ENCODE data around the gene TMX3. TPM values are rescaled to one million over a fixed set of nuclear protein-coding genes. Genes with fewer than 3 reads are reported as not detected.

The TMX3 gene
- total RNA-seq, 4 donors from 2014 or later: 13.5 to 146 (median 44.7) TPM

DNA sequence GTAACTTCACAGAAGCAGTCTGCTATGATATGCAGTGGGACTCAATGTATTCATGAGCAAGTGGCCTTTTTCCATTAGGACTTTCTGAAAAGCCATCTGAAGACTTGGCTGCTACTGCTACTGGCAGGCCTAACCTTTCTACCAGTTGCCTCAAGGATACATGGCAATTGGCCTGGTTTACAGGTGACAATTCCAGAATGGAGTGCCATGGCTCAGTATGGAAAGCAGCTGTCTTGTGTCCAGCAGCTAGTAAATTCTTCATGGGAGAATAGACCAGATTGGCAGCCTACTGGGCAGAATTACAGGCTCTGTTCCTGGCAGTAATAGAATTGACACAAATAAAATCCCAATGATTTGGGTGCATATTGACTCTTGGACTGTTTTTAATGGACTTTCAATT lies 12.6 kb upstream of the TMX3 start:
- Histone ChIP-seq H3K27me3 (no peaks in the 10 kb centered on the region), H3K9me3 (no peaks in the 10 kb centered on the region), H3K27ac (no peak overlapping the region), H3K4me1 (no peaks in the 10 kb centered on the region), H3K4me3 (no peak overlapping the region), H3K36me3 (no peaks in the 10 kb centered on the region)
- no peak for TF ChIP-seq POLR2A (IDR thresholded peaks at IDR 0.05)
- TF ChIP-seq EP300 (IDR thresholded peaks at IDR 0.05; ENCODE audit: low read depth): no peak
- no peak for TF ChIP-seq POLR2AphosphoS5 (IDR thresholded peaks at IDR 0.05)
- TF ChIP-seq, protein P1, sequence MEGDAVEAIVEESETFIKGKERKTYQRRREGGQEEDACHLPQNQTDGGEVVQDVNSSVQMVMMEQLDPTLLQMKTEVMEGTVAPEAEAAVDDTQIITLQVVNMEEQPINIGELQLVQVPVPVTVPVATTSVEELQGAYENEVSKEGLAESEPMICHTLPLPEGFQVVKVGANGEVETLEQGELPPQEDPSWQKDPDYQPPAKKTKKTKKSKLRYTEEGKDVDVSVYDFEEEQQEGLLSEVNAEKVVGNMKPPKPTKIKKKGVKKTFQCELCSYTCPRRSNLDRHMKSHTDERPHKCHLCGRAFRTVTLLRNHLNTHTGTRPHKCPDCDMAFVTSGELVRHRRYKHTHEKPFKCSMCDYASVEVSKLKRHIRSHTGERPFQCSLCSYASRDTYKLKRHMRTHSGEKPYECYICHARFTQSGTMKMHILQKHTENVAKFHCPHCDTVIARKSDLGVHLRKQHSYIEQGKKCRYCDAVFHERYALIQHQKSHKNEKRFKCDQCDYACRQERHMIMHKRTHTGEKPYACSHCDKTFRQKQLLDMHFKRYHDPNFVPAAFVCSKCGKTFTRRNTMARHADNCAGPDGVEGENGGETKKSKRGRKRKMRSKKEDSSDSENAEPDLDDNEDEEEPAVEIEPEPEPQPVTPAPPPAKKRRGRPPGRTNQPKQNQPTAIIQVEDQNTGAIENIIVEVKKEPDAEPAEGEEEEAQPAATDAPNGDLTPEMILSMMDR (IDR thresholded peaks at IDR 0.05): no peak
- DNase-seq: no peak
- intact Hi-C loops (cut with DNase I; ENCODE audit: low total_unique reads): no loop called here
- in situ Hi-C loops (cut with MboI; ENCODE audit: low pct_ligation_motif_present in 1 of 4, low pct_unique_long_range_greater_than_20kb in 1 of 4, low sequenced_read_pairs in 3 of 4): no loop called here

DNA sequence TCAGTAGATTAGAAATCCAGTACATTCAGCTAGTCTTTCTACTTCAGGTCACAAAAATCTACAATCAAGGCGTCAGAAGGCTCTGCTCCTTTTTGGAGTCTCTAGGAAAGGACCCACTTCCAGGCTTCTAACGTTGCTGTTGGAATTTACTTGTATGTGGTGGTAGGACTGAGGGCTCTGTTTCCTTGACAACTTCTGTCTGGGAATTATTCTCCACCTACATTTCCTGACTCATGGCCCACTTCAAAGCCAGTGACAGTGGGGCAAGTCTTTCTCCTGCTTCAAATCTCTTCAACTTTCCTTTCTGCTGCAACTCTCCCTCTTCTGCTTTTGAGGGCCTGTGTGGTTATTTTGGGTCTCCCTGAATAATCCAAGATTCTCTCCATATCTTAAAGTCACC lies 10.4 kb upstream of the TMX3 start:
- intact Hi-C loops (cut with DNase I; ENCODE audit: low total_unique reads): no loop called here
- Histone ChIP-seq H3K36me3 (no peaks in the 10 kb centered on the region), H3K27ac (no peak overlapping the region), H3K4me1 (peaks cover 0 to 3% (median 0%) of the 10 kb centered on the region in 4 donors), H3K9me3 (no peaks in the 10 kb centered on the region), H3K4me3 (no peak overlapping the region), H3K27me3 (no peaks in the 10 kb centered on the region)
- TF ChIP-seq POLR2A (IDR thresholded peaks at IDR 0.05) (no peak), EP300 (IDR thresholded peaks at IDR 0.05; ENCODE audit: low read depth) (no peak), POLR2AphosphoS5 (IDR thresholded peaks at IDR 0.05) (no peak)
- TF ChIP-seq, protein P1 (IDR thresholded peaks at IDR 0.05): no peak
- no peak for DNase-seq
- WGBS, 2 donors (ENCODE audit: low coverage in 1 of 2): 80 to 86% methylated on average over 2 of the region's 2 CpGs
- in situ Hi-C loops (cut with MboI; ENCODE audit: low pct_ligation_motif_present in 1 of 4, low pct_unique_long_range_greater_than_20kb in 1 of 4, low sequenced_read_pairs in 3 of 4): no loop called here

DNA sequence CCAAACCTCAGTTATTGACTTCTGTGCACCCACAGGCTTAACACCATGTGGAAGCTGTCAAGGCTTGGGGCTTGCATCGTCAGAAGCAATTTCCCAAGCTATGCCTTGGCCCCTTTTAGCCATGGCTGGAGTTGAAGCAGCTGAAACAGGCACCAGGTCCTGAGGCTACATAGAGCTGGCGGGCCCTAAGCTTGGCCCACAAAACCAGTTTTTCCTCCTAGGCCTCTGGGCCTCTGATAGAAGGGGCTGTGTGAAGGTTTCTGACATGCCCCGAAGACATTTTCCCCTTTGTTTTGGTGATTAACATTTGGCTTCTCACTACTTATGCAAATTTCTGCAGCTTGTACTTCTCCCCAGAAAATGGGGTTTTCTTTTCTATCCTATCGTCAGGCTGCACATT lies 9.1 kb upstream of the TMX3 start:
- no peak overlapping the region for H3K27ac ChIP-seq
- WGBS, 2 donors (ENCODE audit: low coverage in 1 of 2): 88 to 100% methylated on average over 3 to 4 of the region's 4 CpGs
- DNase-seq: no peak
- H3K36me3 ChIP-seq: no peaks in the 10 kb centered on the region
- peaks cover 0 to 3% (median 0%) of the 10 kb centered on the region in 4 donors for H3K4me1 ChIP-seq
- no peak for TF ChIP-seq POLR2A (IDR thresholded peaks at IDR 0.05)
- TF ChIP-seq POLR2AphosphoS5 (IDR thresholded peaks at IDR 0.05): no peak
- TF ChIP-seq, protein P1 (IDR thresholded peaks at IDR 0.05): no peak
- TF ChIP-seq EP300 (IDR thresholded peaks at IDR 0.05; ENCODE audit: low read depth): no peak
- H3K27me3 ChIP-seq: no peaks in the 10 kb centered on the region
- H3K4me3 ChIP-seq: no peak overlapping the region
- in situ Hi-C loops (cut with MboI; ENCODE audit: low pct_ligation_motif_present in 1 of 4, low pct_unique_long_range_greater_than_20kb in 1 of 4, low sequenced_read_pairs in 3 of 4): loop anchor here in 1 of 4 donors (25.0 kb wide), 1 partner anchor 1713 kb away; no protein-coding TSS in a partner anchor
- intact Hi-C loops (cut with DNase I; ENCODE audit: low total_unique reads): no loop called here
- no peaks in the 10 kb centered on the region for H3K9me3 ChIP-seq

DNA sequence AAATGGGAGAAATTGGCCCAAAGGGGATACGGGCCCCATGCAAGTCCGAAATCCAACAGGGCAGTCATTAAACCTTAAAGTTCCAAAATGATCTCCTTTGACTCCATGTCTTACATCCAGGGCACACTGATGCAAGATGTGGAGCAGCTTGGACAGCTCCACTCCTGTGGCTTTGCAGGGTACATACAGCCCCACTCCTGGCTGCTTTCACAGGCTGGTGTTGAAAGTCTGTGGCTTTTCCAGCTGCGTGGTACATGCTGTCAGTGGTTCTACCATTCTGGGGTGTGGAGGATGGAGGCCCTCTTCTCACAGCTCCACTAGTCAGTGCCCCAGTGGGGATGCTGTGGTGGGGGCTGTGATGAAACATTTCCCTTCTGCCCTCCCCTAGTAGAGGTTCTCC lies 8.6 kb upstream of the TMX3 start:
- peaks cover 0 to 3% (median 0%) of the 10 kb centered on the region in 4 donors for H3K4me1 ChIP-seq
- 95% methylated on average over 3 of the region's 3 CpGs; no CpG with 5 or more reads in 1 of the 2 donors for WGBS, 2 donors (ENCODE audit: low coverage in 1 of 2)
- no peak overlapping the region for H3K4me3 ChIP-seq
- DNase-seq: no peak
- no peaks in the 10 kb centered on the region for H3K36me3 ChIP-seq
- TF ChIP-seq POLR2A (IDR thresholded peaks at IDR 0.05) (no peak), POLR2AphosphoS5 (IDR thresholded peaks at IDR 0.05) (no peak), EP300 (IDR thresholded peaks at IDR 0.05; ENCODE audit: low read depth) (no peak)
- TF ChIP-seq, protein P1 (IDR thresholded peaks at IDR 0.05): no peak
- no peaks in the 10 kb centered on the region for H3K9me3 ChIP-seq
- in situ Hi-C loops (cut with MboI; ENCODE audit: low pct_ligation_motif_present in 1 of 4, low pct_unique_long_range_greater_than_20kb in 1 of 4, low sequenced_read_pairs in 3 of 4): loop anchor here in 1 of 4 donors (25.0 kb wide), 1 partner anchor 1714 kb away; no protein-coding TSS in a partner anchor
- H3K27ac ChIP-seq: no peak overlapping the region
- intact Hi-C loops (cut with DNase I; ENCODE audit: low total_unique reads): no loop called here
- H3K27me3 ChIP-seq: no peaks in the 10 kb centered on the region

Data from transverse colon (tissue), 4 donors.